ENCODE results near the gene ABHD10. TPM values are rescaled to one million over a fixed set of nuclear protein-coding genes. Genes with fewer than 3 reads are reported as not detected.
A peak's percentile ranks its signal among the peaks of the same experiment; 100 is the strongest.

ABHD10 gene
- total RNA-seq, 3 donors from 2014 or later (not counting 1 experiment from before 2014, with no cell fraction given), result 21.6 to 24.0 (median 22.6) TPM

GRCh38 chr3:111936191-111936841 is 42.5 kb upstream of the ABHD10 start:
- intact Hi-C loops (cut with micrococcal nuclease), result no loop called here
- ATAC-seq (no peak), DNase-seq (no peak)
- Histone ChIP-seq H3K27me3 (ENCODE audit: control insufficient read depth, insufficient read depth, low read length) (no peaks in the 10 kb centered on the region), H3K4me1 (ENCODE audit: control insufficient read depth, insufficient read depth, low read length) (no peaks in the 10 kb centered on the region), H3K27ac (ENCODE audit: low read length) (no peak overlapping the region), H3K4me3 (ENCODE audit: low read length) (no peak overlapping the region), H3K9me3 (ENCODE audit: control insufficient read depth, insufficient read depth, low read length) (no peaks in the 10 kb centered on the region), H3K36me3 (ENCODE audit: control insufficient read depth, insufficient read depth, low read length) (peaks cover 20% of the 10 kb centered on the region)
- Mint-ChIP-seq H3K36me3 (peaks cover 13% of the 10 kb centered on the region), H3K4me1 (peaks cover 19 to 31% of the 10 kb centered on the region in 2 donors), H3K4me3 (no peak overlapping the region), H3K27ac (peak overlapping the region in 1 of 2 donors; percentile 72), H3K27me3 (ENCODE audit: low read depth in 2 of 2) (no peaks in the 10 kb centered on the region), H3K9me3 (no peaks in the 10 kb centered on the region)
- TF ChIP-seq CTCF (IDR thresholded peaks at IDR 0.05), result no peak

GRCh38 chr3:111936967-111937366 is 41.9 kb upstream of the ABHD10 start:
- Histone ChIP-seq H3K4me3 (ENCODE audit: low read length) (no peak overlapping the region), H3K4me1 (ENCODE audit: control insufficient read depth, insufficient read depth, low read length) (no peaks in the 10 kb centered on the region), H3K9me3 (ENCODE audit: control insufficient read depth, insufficient read depth, low read length) (no peaks in the 10 kb centered on the region), H3K27ac (ENCODE audit: low read length) (no peak overlapping the region), H3K27me3 (ENCODE audit: control insufficient read depth, insufficient read depth, low read length) (no peaks in the 10 kb centered on the region), H3K36me3 (ENCODE audit: control insufficient read depth, insufficient read depth, low read length) (peaks cover 17% of the 10 kb centered on the region)
- peaks cover 18% of the 10 kb centered on the region for H3K36me3 Mint-ChIP-seq
- no peaks in the 10 kb centered on the region for H3K27me3 Mint-ChIP-seq (ENCODE audit: low read depth in 2 of 2)
- no CpG with 5 or more reads among the region's 1 CpG for WGBS (ENCODE audit: insufficient coverage)
- ATAC-seq (no peak), DNase-seq (no peak)
- H3K27ac Mint-ChIP-seq, result no peak overlapping the region
- intact Hi-C loops (cut with micrococcal nuclease), result no loop called here
- TF ChIP-seq CTCF (IDR thresholded peaks at IDR 0.05), result no peak
- no peaks in the 10 kb centered on the region for H3K9me3 Mint-ChIP-seq
- H3K4me1 Mint-ChIP-seq, result peaks cover 12 to 26% of the 10 kb centered on the region in 2 donors
- H3K4me3 Mint-ChIP-seq, result no peak overlapping the region

GRCh38 chr3:111937871-111938270 is 41.0 kb upstream of the ABHD10 start:
- no peak for ATAC-seq
- H3K27ac Mint-ChIP-seq, result no peak overlapping the region
- no peaks in the 10 kb centered on the region for H3K27me3 ChIP-seq (ENCODE audit: control insufficient read depth, insufficient read depth, low read length)
- DNase-seq, result no peak
- no peaks in the 10 kb centered on the region for H3K27me3 Mint-ChIP-seq (ENCODE audit: low read depth in 2 of 2)
- no peak overlapping the region for H3K4me3 Mint-ChIP-seq
- TF ChIP-seq CTCF (IDR thresholded peaks at IDR 0.05), result no peak
- no peak overlapping the region for H3K4me3 ChIP-seq (ENCODE audit: low read length)
- intact Hi-C loops (cut with micrococcal nuclease), result no loop called here
- H3K9me3 ChIP-seq (ENCODE audit: control insufficient read depth, insufficient read depth, low read length), result no peaks in the 10 kb centered on the region
- H3K4me1 ChIP-seq (ENCODE audit: control insufficient read depth, insufficient read depth, low read length), result no peaks in the 10 kb centered on the region
- no peak overlapping the region for H3K27ac ChIP-seq (ENCODE audit: low read length)
- H3K36me3 ChIP-seq (ENCODE audit: control insufficient read depth, insufficient read depth, low read length), result peaks cover 17% of the 10 kb centered on the region
- peaks cover 18% of the 10 kb centered on the region for H3K36me3 Mint-ChIP-seq
- H3K4me1 Mint-ChIP-seq, result peaks cover 6 to 20% of the 10 kb centered on the region in 2 donors
- H3K9me3 Mint-ChIP-seq, result no peaks in the 10 kb centered on the region

- Mint-ChIP-seq H3K9me3 (no peaks in the 10 kb centered on the region), H3K27ac (no peak overlapping the region), H3K4me3 (no peak overlapping the region), H3K36me3 (peaks cover 18% of the 10 kb centered on the region), H3K4me1 (peaks cover 0 to 7% of the 10 kb centered on the region in 2 donors), H3K27me3 (ENCODE audit: low read depth in 2 of 2) (no peaks in the 10 kb centered on the region)
- no peak for DNase-seq
- Histone ChIP-seq H3K27ac (ENCODE audit: low read length) (no peak overlapping the region), H3K36me3 (ENCODE audit: control insufficient read depth, insufficient read depth, low read length) (peaks cover 15% of the 10 kb centered on the region), H3K27me3 (ENCODE audit: control insufficient read depth, insufficient read depth, low read length) (no peaks in the 10 kb centered on the region), H3K4me3 (ENCODE audit: low read length) (no peak overlapping the region), H3K4me1 (ENCODE audit: control insufficient read depth, insufficient read depth, low read length) (no peaks in the 10 kb centered on the region), H3K9me3 (ENCODE audit: control insufficient read depth, insufficient read depth, low read length) (no peaks in the 10 kb centered on the region)
- intact Hi-C loops (cut with micrococcal nuclease), result no loop called here
- no peak for ATAC-seq
- TF ChIP-seq CTCF (IDR thresholded peaks at IDR 0.05), result no peak
- WGBS (ENCODE audit: insufficient coverage), result 86% methylated on average over 2 of the region's 2 CpGs
These were observed 39.0 kb upstream of the ABHD10 start for GRCh38 chr3:111939873-111940272.

Data from natural killer cell (primary cell).